Parathyroid adenoma (tissue), 2 donors: ENCODE data around the gene PRKRIP1.

ENCODE experiments used
- H2AFZ ChIP-seq: fragments of 300-600 bp; sonication (generic); one replicate; pipeline ENCODE4 v1.7.0; 2017; ENCODE audit warnings: antibody characterized with exemption, mild to moderate bottlenecking
- H3K27ac ChIP-seq: fragments of 300-600 bp; sonication (generic); one replicate; pipeline ENCODE4 v1.7.0; 2017
- H3K27me3 ChIP-seq: fragments of 300-600 bp; sonication (generic); one replicate; pipeline ENCODE4 v1.7.0; 2017; ENCODE audit warnings: low read length; ENCODE audit not compliant: control insufficient read depth, insufficient read depth
- H3K36me3 ChIP-seq: fragments of 300-600 bp; sonication (generic); one replicate; pipeline ENCODE4 v1.7.0; 2017; ENCODE audit warnings: low read length; ENCODE audit not compliant: control insufficient read depth, insufficient read depth
- H3K4me1 ChIP-seq: fragments of 300-600 bp; sonication (generic); one replicate; pipeline ENCODE4 v1.7.0; 2017; ENCODE audit warnings: control low read depth
- H3K4me2 ChIP-seq: fragments of 300-600 bp; sonication (generic); one replicate; pipeline ENCODE4 v1.7.0; 2017; ENCODE audit warnings: low read length
- H3K4me3 ChIP-seq: fragments of 300-600 bp; sonication (generic); one replicate; pipeline ENCODE4 v1.7.0; 2017; ENCODE audit warnings: low read depth, low read length
- H3K79me2 ChIP-seq: fragments of 300-600 bp; sonication (generic); one replicate; pipeline ENCODE4 v1.7.0; 2017; ENCODE audit warnings: control low read depth
- H3K9ac ChIP-seq: fragments of 300-600 bp; sonication (generic); one replicate; pipeline ENCODE4 v1.7.0; 2017; ENCODE audit warnings: mild to moderate bottlenecking
- H3K9me3 ChIP-seq: fragments of 300-600 bp; sonication (generic); one replicate; pipeline ENCODE4 v1.7.0; 2017; ENCODE audit warnings: low read length; ENCODE audit not compliant: control insufficient read depth
- TF ChIP-seq, protein P1 (sequence below): fragments of 300-600 bp; sonication (generic); IDR thresholded peaks from one replicate; pipeline ENCODE4 v1.7.0; 2017; ENCODE audit warnings: antibody characterized with exemption, mild to moderate bottlenecking
- donor health status: primary hyperparathyroidism.

PRKRIP1 gene

DNA sequence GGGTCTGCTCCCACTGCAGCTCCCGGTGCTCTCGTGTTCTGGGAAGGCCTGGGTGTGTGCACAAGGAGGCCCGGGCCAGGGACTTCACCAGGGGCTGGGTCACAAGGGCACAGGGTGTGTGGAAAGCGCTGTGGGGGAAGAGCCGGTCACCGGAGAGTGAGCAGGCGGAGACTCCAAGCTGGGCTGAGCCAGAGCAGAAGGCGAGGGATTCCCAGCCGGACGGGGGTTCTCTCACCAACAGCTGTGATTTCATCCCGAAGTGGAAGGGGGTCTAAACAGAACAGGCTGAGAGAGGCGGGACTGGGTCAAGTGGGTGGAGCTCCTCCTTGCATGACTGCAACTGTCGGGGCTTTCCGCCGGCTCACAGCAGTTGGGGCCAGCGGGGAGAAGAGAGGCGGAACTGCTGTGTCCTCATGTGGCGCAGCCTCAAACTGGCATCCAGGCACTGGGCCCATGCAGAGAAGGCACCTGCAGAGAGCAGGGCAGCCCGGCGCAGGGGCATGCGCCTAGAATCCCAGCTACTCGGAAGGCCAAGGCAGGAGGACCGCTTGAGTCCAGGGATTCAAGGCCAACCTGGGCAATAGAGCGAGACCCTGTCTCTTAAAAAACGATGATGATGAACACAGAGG lies 29.6 kb downstream of the PRKRIP1 start:
- H3K4me3 ChIP-seq: no peak overlapping the region
- H3K9ac ChIP-seq: no peak overlapping the region

DNA sequence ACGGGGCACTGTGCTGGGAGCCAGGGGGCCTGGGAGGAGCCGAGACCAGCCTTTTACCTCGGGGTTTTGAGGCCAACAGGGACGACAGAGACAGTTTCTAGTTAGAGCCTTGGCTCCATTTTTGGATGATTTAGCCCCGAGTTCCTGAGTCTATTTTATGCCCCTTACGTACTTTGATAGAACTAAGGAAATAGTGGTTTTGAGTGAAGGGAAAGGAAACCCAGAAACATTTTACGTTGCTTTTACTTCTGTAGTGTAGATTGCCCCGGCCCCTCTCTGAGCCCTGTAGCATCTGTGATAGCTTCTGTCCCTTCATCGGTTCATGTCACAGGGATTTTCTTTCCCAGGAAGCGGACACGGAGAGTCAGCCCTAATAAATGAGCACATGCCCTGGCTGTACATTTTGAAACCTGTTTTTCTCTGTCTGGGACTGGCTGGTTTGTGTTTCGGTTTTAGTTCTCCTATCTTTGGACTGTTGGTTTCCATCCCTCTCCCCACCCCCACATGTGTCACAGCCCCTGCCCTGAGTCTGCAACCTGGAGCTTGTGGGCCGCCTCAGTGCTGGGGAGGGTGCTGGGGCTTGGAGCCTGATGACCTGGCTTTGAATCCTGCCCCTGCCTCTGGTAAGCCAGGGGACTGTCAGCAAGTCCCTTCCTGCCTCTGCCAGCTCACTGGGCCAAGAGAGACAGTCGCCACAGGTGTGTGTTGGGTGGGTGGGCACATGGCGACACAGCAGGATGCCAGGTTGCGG lies 30.3 kb downstream of the PRKRIP1 start:
- Histone ChIP-seq H3K27ac (peak overlapping the region; percentile 42), H3K9ac (no peak overlapping the region), H3K4me3 (no peak overlapping the region), H2AFZ (no peak overlapping the region), H3K4me2 (no peak overlapping the region), H3K9me3 (no peaks in the 10 kb centered on the region), H3K36me3 (no peaks in the 10 kb centered on the region), H3K27me3 (no peaks in the 10 kb centered on the region), H3K79me2 (peaks cover 12% of the 10 kb centered on the region), H3K4me1 (peaks cover 8% of the 10 kb centered on the region)
- TF ChIP-seq, protein P1, sequence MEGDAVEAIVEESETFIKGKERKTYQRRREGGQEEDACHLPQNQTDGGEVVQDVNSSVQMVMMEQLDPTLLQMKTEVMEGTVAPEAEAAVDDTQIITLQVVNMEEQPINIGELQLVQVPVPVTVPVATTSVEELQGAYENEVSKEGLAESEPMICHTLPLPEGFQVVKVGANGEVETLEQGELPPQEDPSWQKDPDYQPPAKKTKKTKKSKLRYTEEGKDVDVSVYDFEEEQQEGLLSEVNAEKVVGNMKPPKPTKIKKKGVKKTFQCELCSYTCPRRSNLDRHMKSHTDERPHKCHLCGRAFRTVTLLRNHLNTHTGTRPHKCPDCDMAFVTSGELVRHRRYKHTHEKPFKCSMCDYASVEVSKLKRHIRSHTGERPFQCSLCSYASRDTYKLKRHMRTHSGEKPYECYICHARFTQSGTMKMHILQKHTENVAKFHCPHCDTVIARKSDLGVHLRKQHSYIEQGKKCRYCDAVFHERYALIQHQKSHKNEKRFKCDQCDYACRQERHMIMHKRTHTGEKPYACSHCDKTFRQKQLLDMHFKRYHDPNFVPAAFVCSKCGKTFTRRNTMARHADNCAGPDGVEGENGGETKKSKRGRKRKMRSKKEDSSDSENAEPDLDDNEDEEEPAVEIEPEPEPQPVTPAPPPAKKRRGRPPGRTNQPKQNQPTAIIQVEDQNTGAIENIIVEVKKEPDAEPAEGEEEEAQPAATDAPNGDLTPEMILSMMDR: no peak

More for the DNA sequence above, 29.6 kb downstream of the PRKRIP1 start:
- H3K36me3 ChIP-seq: no peaks in the 10 kb centered on the region
- no peak overlapping the region for H3K4me2 ChIP-seq
- H3K27me3 ChIP-seq: no peaks in the 10 kb centered on the region
- no peaks in the 10 kb centered on the region for H3K9me3 ChIP-seq
- no peak overlapping the region for H2AFZ ChIP-seq
- H3K27ac ChIP-seq: peak overlapping the region; percentile 42
- TF ChIP-seq, protein P1: no peak
- H3K4me1 ChIP-seq: peaks cover 1% of the 10 kb centered on the region
- H3K79me2 ChIP-seq: peaks cover 12% of the 10 kb centered on the region

DNA sequence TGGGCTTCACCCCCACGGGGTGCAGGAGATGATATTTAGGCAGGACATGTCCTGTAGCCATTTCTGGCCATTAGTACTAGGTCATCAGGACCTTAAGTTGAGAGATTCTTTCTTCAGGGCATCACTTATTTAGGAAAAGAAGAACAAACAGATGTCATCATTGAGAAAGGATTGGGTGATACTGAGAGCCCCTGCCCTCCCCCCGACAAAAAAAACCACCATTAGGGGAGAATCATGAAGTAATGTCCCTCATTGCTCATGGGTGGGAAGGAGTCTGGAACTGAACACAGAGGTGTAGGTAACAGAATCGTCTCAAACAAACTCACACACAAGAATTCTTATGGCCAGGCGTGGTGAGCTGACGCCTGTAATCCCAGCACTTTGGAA lies 30.8 kb downstream of the PRKRIP1 start:
- no peaks in the 10 kb centered on the region for H3K36me3 ChIP-seq
- no peak overlapping the region for H3K4me2 ChIP-seq
- H3K27ac ChIP-seq: no peak overlapping the region
- TF ChIP-seq, protein P1: no peak
- H3K9ac ChIP-seq: no peak overlapping the region
- H3K4me3 ChIP-seq: no peak overlapping the region
- peaks cover 12% of the 10 kb centered on the region for H3K79me2 ChIP-seq
- no peaks in the 10 kb centered on the region for H3K9me3 ChIP-seq
- peaks cover 14% of the 10 kb centered on the region for H3K4me1 ChIP-seq
- H2AFZ ChIP-seq: no peak overlapping the region
- H3K27me3 ChIP-seq: no peaks in the 10 kb centered on the region

DNA sequence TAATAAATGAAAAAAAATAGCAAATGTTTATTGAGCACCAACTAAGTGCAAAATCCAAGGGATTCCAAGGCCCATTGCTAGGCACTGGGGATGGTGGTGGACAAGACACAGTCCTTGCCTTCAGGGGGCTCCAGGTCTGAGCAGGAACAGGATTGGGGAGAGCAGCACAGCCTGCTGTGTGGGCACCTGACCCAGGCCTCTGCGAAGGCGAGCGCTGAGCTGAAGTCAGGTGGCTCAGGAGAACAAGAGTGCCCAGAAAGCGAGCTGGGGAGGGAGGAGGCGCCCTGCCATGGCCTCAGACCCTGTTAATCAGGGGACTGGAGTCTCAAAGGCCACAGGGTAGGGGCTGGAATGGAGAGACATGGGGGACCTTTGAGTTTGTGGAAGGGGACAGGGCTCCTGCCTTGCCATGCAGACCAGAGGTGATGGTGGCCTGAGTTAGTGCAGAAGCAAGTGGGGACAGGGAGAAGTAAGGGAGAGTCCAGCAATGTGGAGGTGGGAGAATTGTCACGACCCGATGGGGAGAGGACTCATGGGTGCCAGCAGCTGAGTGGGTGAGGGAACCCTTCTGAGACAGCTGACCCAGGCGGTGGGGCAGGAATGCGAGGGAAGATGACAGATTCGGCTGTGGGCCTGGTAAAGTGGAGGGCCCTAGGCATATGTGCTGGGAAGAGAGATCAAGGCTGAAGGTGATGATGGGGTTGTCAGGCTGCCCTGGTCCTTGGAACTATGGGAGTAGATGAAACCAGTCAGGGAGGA lies 33.2 kb downstream of the PRKRIP1 start:
- no peak overlapping the region for H3K4me2 ChIP-seq
- no peaks in the 10 kb centered on the region for H3K27me3 ChIP-seq
- no peaks in the 10 kb centered on the region for H3K9me3 ChIP-seq
- H3K4me1 ChIP-seq: peaks cover 23% of the 10 kb centered on the region
- no peak overlapping the region for H3K4me3 ChIP-seq
- H3K79me2 ChIP-seq: no peaks in the 10 kb centered on the region
- H3K9ac ChIP-seq: no peak overlapping the region
- H3K27ac ChIP-seq: no peak overlapping the region
- H2AFZ ChIP-seq: no peak overlapping the region
- H3K36me3 ChIP-seq: no peaks in the 10 kb centered on the region
- TF ChIP-seq, protein P1: no peak
